HEK293 (cell line): Measurements from ENCODE around the gene SIK2.

Experiments used
- CTCF ChIA-PET: fragments of 350-600 bp; formaldehyde crosslinking; extraction: SDS; loops from one replicate; lab custom pipeline; 2021; ENCODE audit warnings: antibody characterized with exemption; lab: Yijun Ruan, JAX
- POLR2A ChIA-PET: fragments of 300-600 bp; formaldehyde crosslinking; extraction: SDS; loops from one replicate; lab custom pipeline; 2020; ENCODE audit warnings: antibody characterized with exemption, inconsistent platforms; lab: Yijun Ruan, JAX
- H3K27ac ChIP-seq: fragments of 200-500 bp; sonication (Bioruptor generic); 2 replicates; pipeline ENCODE4 v1.5.1; 2014; ENCODE audit warnings: low read depth, low read length, control low read depth, inconsistent platforms; ENCODE audit errors: extremely low read depth
- H3K36me3 ChIP-seq, 2 experiments: fragments of 200-500 bp in 1 of 2; sonication (Bioruptor generic) in 1 of 2; 1 replicate in 1 of 2; 2 replicates in 1 of 2; pipeline ENCODE4 v1.5.1; 2014 to 2017; ENCODE audit warnings: inconsistent platforms in 2 of 2, low read length in 2 of 2; ENCODE audit not compliant: control insufficient read depth in 2 of 2, insufficient read depth in 1 of 2
- H3K4me1 ChIP-seq: fragments of 200-500 bp; sonication (Bioruptor generic); 2 replicates; pipeline ENCODE4 v1.5.1; 2014; ENCODE audit warnings: mild to moderate bottlenecking, low read length, inconsistent platforms; ENCODE audit not compliant: control insufficient read depth, insufficient read depth
- H3K4me3 ChIP-seq: 2 replicates; pipeline ENCODE4 v1.5.1; 2011; ENCODE audit warnings: low read depth, mild to moderate bottlenecking, control low read depth, low read length, moderate library complexity
- H3K9me3 ChIP-seq: fragments of 200-500 bp; sonication (Bioruptor generic); 2 replicates; pipeline ENCODE4 v1.5.1; 2014; ENCODE audit warnings: low read depth, low read length, inconsistent platforms; ENCODE audit not compliant: control insufficient read depth, insufficient read depth
- BCL11B ChIP-seq: fragments of 450-650 bp; formaldehyde crosslinking; IDR thresholded peaks from 2 replicates; pipeline ENCODE4 v1.5.1; 2016; ENCODE audit warnings: low read depth, missing biosample characterization, missing genetic modification characterization
- HOXA7 ChIP-seq: sonication (generic); formaldehyde crosslinking; IDR thresholded peaks from 2 replicates; pipeline ENCODE4 v1.8.1; 2022; ENCODE audit warnings: missing genetic modification reagents, borderline replicate concordance
- ZBTB1 ChIP-seq: fragments of 450-650 bp; formaldehyde crosslinking; IDR thresholded peaks from 2 replicates; pipeline ENCODE4 v1.5.1; 2016; ENCODE audit warnings: missing biosample characterization, missing genetic modification characterization
- ZNF184 ChIP-seq: fragments of 450-650 bp; IDR thresholded peaks from 2 replicates; pipeline ENCODE4 v1.5.1; 2018; ENCODE audit warnings: missing biosample characterization, mild to moderate bottlenecking, missing genetic modification characterization
- ZNF202 ChIP-seq: fragments of 450-650 bp; formaldehyde crosslinking; IDR thresholded peaks from 2 replicates; pipeline ENCODE4 v1.5.1; 2016; ENCODE audit warnings: missing biosample characterization, missing genetic modification characterization, borderline replicate concordance
- ZNF24 ChIP-seq: fragments of 450-650 bp; formaldehyde crosslinking; IDR thresholded peaks from 2 replicates; pipeline ENCODE4 v1.5.1; 2016; ENCODE audit warnings: missing biosample characterization, missing genetic modification characterization
- ZNF335 ChIP-seq: fragments of 450-650 bp; formaldehyde crosslinking; conservative IDR thresholded peaks from 2 replicates; pipeline ENCODE4 v1.5.1; 2016; ENCODE audit warnings: missing biosample characterization, missing genetic modification characterization
- ZNF350 ChIP-seq: fragments of 450-650 bp; formaldehyde crosslinking; IDR thresholded peaks from 2 replicates; pipeline ENCODE4 v1.5.0; 2017; ENCODE audit warnings: missing biosample characterization, mild to moderate bottlenecking, missing genetic modification characterization
- ZNF366 ChIP-seq: fragments of 450-650 bp; formaldehyde crosslinking; conservative IDR thresholded peaks from 2 replicates; pipeline ENCODE4 v1.5.1; 2016; ENCODE audit warnings: missing biosample characterization, missing genetic modification characterization
- ZNF596 ChIP-seq: fragments of 450-650 bp; IDR thresholded peaks from 2 replicates; pipeline ENCODE4 v1.5.0; 2018; ENCODE audit warnings: missing biosample characterization, mild to moderate bottlenecking, missing genetic modification characterization, moderate library complexity
- ZNF621 ChIP-seq: fragments of 450-650 bp; formaldehyde crosslinking; IDR thresholded peaks from 2 replicates; pipeline ENCODE4 v1.5.1; 2017; ENCODE audit warnings: missing biosample characterization, missing genetic modification characterization
- ZNF654 ChIP-seq: fragments of 450-650 bp; formaldehyde crosslinking; IDR thresholded peaks from 2 replicates; pipeline ENCODE4 v1.5.1; 2016; ENCODE audit warnings: low read depth, missing biosample characterization, missing genetic modification characterization
- ZNF660 ChIP-seq: fragments of 450-650 bp; IDR thresholded peaks from 2 replicates; pipeline ENCODE4 v1.5.1; 2018; ENCODE audit warnings: missing biosample characterization, mild to moderate bottlenecking, missing genetic modification characterization
- ZNF776 ChIP-seq: fragments of 450-650 bp; formaldehyde crosslinking; IDR thresholded peaks from 2 replicates; pipeline ENCODE4 v1.5.0; 2017; ENCODE audit warnings: missing biosample characterization, missing genetic modification characterization, borderline replicate concordance
- ZSCAN23 ChIP-seq: fragments of 450-650 bp; formaldehyde crosslinking; IDR thresholded peaks from 2 replicates; pipeline ENCODE4 v1.5.1; 2016; ENCODE audit warnings: missing biosample characterization, missing genetic modification characterization
- TF ChIP-seq, protein P1 (sequence below): fragments of 450-650 bp; formaldehyde crosslinking; IDR thresholded peaks from 2 replicates; pipeline ENCODE4 v1.5.1; 2016; ENCODE audit warnings: missing biosample characterization, missing genetic modification characterization
- TF ChIP-seq, protein P2 (sequence below): fragments of 450-650 bp; formaldehyde crosslinking; IDR thresholded peaks from 2 replicates; pipeline ENCODE4 v1.5.1; 2016; ENCODE audit warnings: missing biosample characterization, missing genetic modification characterization
- TF ChIP-seq, protein P3 (sequence below): fragments of 450-650 bp; formaldehyde crosslinking; IDR thresholded peaks from 2 replicates; pipeline ENCODE4 v1.5.1; 2017; ENCODE audit warnings: missing biosample characterization, missing genetic modification characterization
- TF ChIP-seq, protein P4 (sequence below): fragments of 450-650 bp; formaldehyde crosslinking; IDR thresholded peaks from 2 replicates; pipeline ENCODE4 v1.5.1; 2017; ENCODE audit warnings: missing biosample characterization, missing genetic modification characterization
- TF ChIP-seq, protein P5 (sequence below): fragments of 450-650 bp; formaldehyde crosslinking; IDR thresholded peaks from 2 replicates; pipeline ENCODE4 v1.5.1; 2016; ENCODE audit warnings: missing biosample characterization, missing genetic modification characterization

The SIK2 gene

DNA sequence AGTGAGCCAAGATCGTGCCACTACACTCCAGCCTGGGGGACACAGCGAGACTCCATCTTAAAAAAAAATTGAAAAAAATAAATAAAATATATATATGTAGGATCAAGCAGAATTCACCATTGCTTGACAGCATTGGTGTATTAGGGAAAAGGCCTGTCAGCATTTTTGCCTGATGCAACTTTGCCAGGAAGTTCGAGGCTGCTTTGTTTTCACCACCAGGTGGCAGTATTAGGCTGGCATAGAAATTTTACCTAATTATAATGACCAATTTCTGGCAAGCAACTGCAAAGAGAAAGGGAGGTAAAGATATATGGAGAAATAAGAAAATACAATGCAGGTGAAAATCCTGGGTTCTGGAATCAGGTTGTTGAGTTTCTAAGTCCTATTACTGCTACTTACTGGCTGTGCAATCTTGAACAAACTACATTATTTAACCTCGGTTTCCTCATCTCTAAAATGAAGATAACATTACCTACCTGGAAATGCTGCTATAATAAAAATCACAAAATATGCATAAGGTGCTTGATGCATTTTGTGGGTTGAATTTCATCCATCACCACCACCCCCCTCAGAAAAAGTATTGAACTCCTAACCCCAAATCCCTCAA is 37.0 kb upstream of the SIK2 start:
- H3K4me3 ChIP-seq: no peak overlapping the region
- CTCF ChIA-PET: interaction anchor here (0.7 to 2.0 kb wide), 7 partner anchors 21 to 279 kb away, joined by 3 to 8 read pairs (median 4); no protein-coding TSS in a partner anchor
- H3K4me1 ChIP-seq: no peaks in the 10 kb centered on the region
- TF ChIP-seq ZNF350: no peak
- TF ChIP-seq ZNF660 (tag by site-specific recombination): peak; percentile 62; the same call in 1 of the 2 replicates
- TF ChIP-seq HOXA7 (CRISPR knock-in tag): no peak
- TF ChIP-seq ZNF596 (tag by site-specific recombination): no peak
- TF ChIP-seq BCL11B (tag by site-specific recombination): no peak
- no peak for TF ChIP-seq ZNF24
- TF ChIP-seq ZNF776 (tag by site-specific recombination): no peak
- 0 out of 2 replicates have a peak, but pooled peaks have one; percentile 39 for TF ChIP-seq ZNF335 (tag by site-specific recombination)
- TF ChIP-seq, protein P1, sequence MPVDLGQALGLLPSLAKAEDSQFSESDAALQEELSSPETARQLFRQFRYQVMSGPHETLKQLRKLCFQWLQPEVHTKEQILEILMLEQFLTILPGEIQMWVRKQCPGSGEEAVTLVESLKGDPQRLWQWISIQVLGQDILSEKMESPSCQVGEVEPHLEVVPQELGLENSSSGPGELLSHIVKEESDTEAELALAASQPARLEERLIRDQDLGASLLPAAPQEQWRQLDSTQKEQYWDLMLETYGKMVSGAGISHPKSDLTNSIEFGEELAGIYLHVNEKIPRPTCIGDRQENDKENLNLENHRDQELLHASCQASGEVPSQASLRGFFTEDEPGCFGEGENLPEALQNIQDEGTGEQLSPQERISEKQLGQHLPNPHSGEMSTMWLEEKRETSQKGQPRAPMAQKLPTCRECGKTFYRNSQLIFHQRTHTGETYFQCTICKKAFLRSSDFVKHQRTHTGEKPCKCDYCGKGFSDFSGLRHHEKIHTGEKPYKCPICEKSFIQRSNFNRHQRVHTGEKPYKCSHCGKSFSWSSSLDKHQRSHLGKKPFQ (tag by site-specific recombination): no peak
- TF ChIP-seq, protein P2, sequence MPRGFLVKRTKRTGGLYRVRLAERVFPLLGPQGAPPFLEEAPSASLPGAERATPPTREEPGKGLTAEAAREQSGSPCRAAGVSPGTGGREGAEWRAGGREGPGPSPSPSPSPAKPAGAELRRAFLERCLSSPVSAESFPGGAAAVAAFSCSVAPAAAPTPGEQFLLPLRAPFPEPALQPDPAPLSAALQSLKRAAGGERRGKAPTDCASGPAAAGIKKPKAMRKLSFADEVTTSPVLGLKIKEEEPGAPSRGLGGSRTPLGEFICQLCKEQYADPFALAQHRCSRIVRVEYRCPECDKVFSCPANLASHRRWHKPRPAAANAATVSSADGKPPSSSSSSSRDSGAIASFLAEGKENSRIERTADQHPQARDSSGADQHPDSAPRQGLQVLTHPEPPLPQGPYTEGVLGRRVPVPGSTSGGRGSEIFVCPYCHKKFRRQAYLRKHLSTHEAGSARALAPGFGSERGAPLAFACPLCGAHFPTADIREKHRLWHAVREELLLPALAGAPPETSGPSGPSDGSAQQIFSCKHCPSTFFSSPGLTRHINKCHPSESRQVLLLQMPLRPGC (tag by site-specific recombination): no peak
- TF ChIP-seq ZNF654 (tag by site-specific recombination): peak; percentile 81
- no peak for TF ChIP-seq ZNF621 (tag by site-specific recombination)
- no peak for TF ChIP-seq ZNF202 (tag by site-specific recombination)
- TF ChIP-seq, protein P3, sequence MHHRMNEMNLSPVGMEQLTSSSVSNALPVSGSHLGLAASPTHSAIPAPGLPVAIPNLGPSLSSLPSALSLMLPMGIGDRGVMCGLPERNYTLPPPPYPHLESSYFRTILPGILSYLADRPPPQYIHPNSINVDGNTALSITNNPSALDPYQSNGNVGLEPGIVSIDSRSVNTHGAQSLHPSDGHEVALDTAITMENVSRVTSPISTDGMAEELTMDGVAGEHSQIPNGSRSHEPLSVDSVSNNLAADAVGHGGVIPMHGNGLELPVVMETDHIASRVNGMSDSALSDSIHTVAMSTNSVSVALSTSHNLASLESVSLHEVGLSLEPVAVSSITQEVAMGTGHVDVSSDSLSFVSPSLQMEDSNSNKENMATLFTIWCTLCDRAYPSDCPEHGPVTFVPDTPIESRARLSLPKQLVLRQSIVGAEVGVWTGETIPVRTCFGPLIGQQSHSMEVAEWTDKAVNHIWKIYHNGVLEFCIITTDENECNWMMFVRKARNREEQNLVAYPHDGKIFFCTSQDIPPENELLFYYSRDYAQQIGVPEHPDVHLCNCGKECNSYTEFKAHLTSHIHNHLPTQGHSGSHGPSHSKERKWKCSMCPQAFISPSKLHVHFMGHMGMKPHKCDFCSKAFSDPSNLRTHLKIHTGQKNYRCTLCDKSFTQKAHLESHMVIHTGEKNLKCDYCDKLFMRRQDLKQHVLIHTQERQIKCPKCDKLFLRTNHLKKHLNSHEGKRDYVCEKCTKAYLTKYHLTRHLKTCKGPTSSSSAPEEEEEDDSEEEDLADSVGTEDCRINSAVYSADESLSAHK (tag by site-specific recombination): no peak
- 0 out of 2 replicates have a peak, but pooled peaks have one; percentile 20 for TF ChIP-seq ZNF184 (tag by site-specific recombination)
- TF ChIP-seq ZNF366 (tag by site-specific recombination): 0 out of 2 replicates have a peak, but pooled peaks have one; percentile 38
- TF ChIP-seq, protein P4, sequence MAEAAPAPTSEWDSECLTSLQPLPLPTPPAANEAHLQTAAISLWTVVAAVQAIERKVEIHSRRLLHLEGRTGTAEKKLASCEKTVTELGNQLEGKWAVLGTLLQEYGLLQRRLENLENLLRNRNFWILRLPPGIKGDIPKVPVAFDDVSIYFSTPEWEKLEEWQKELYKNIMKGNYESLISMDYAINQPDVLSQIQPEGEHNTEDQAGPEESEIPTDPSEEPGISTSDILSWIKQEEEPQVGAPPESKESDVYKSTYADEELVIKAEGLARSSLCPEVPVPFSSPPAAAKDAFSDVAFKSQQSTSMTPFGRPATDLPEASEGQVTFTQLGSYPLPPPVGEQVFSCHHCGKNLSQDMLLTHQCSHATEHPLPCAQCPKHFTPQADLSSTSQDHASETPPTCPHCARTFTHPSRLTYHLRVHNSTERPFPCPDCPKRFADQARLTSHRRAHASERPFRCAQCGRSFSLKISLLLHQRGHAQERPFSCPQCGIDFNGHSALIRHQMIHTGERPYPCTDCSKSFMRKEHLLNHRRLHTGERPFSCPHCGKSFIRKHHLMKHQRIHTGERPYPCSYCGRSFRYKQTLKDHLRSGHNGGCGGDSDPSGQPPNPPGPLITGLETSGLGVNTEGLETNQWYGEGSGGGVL: no peak
- TF ChIP-seq, protein P5, sequence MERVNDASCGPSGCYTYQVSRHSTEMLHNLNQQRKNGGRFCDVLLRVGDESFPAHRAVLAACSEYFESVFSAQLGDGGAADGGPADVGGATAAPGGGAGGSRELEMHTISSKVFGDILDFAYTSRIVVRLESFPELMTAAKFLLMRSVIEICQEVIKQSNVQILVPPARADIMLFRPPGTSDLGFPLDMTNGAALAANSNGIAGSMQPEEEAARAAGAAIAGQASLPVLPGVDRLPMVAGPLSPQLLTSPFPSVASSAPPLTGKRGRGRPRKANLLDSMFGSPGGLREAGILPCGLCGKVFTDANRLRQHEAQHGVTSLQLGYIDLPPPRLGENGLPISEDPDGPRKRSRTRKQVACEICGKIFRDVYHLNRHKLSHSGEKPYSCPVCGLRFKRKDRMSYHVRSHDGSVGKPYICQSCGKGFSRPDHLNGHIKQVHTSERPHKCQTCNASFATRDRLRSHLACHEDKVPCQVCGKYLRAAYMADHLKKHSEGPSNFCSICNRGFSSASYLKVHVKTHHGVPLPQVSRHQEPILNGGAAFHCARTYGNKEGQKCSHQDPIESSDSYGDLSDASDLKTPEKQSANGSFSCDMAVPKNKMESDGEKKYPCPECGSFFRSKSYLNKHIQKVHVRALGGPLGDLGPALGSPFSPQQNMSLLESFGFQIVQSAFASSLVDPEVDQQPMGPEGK (tag by site-specific recombination): no peak
- no peak for TF ChIP-seq ZBTB1 (tag by site-specific recombination)
- no peak for TF ChIP-seq ZSCAN23
- H3K9me3 ChIP-seq: no peaks in the 10 kb centered on the region
- peaks cover 0 to 23% of the 10 kb centered on the region in 2 experiments; a peak in 1 of 3 replicates for H3K36me3 ChIP-seq
- H3K27ac ChIP-seq: no peak overlapping the region
- POLR2A ChIA-PET: no interaction called here
